ENCODE results near the gene RINL.
"Not testable (repeated sequence)": the region's sequence is repeated elsewhere in the genome, so short reads cannot be mapped to it uniquely, and the experiment has no call there.

Gene RINL

DNA sequence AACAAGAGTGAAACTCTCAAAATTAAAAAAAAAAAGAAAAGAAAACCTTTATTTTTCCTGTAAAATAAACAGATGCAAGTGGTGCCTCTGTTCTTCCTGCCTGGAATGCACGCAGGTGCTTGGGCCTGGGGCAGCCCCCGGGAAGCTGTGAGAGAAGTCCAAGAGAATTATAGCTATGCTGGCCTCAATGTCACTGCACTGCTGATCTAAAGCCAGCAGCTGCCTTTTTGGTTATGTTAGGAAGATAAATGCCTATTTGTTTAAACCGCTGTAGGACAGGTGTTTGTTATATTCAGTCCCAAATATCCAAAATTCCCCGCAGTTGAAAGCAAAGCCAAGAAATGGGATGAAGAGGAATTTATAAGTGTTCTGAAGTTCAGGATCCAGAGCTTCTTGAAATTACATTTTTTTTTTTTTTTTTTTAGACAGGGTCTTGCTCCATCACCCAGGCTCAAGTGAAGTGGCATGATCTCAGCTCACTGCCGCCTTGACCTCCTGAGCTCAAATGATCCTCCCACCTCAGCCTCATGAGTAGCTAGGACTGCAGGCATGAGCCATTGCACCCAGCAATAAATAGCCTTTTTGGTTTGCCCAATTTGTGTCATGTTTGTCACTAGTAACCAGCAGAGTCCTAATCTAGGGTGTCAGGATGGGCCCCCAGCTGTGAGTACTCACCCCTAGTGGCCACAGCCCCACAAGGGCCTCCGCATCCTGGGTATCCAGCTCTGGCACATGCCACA, 2.2 kb downstream of the RINL start:
- no peak for TF ChIP-seq CTCF (IDR thresholded peaks at IDR 0.05)
- DNase-seq: no peak
- Mint-ChIP-seq H3K27me3 (ENCODE audit: low read depth, poor library complexity) (peaks cover 6% of the 10 kb centered on the region), H3K9me3 (no peaks in the 10 kb centered on the region), H3K4me1 (peaks cover 52% of the 10 kb centered on the region), H3K4me3 (no peak overlapping the region), H3K36me3 (ENCODE audit: low read depth) (no peaks in the 10 kb centered on the region), H3K27ac (peak overlapping the region; percentile 79)

DNA sequence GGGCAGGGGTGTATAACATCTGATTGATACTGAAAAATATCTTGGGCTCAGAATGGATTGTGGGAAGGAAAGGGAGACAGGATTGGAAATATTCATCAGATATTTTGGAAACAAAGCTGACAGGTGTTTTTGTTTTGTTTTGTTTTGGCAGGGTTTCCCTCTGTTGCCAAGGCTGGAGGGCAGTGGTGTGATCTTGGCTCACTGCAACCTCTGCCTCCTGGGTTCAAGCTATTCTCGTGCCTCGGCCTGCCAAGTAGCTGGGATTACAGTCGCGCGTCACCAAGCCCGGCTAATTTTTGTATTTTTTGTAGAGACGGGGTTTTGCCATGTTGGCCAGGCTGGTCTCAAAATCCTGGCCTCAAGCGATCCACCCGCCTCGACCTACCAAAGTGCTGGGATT, 4.7 kb downstream of the RINL start:
- H3K4me1 Mint-ChIP-seq: peaks cover 49% of the 10 kb centered on the region
- peak overlapping the region; percentile 2 for H3K27ac Mint-ChIP-seq

DNA sequence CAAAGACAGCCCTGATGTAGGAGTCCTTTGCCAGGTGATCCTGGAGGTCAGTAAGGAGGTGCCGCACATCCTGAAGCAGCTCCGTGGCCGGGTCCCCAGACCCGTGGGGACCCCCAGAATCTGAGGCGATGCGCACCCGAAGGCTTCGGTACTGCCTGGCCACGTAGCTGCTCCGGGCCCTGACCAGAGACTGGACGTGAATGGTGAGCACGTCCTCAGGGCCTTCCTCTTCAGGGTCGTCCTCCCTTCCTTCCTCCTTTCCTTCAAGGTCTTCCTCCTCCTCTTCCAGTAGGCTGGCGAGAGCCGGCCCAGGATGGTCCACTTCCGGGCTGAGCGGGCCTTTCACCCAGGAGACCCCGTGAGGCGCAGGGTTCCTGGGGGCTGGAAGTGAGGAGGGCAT, 7.5 kb downstream of the RINL start:
- peaks cover 17% of the 10 kb centered on the region for H3K27me3 Mint-ChIP-seq (ENCODE audit: low read depth, poor library complexity)
- H3K27ac Mint-ChIP-seq: no peak overlapping the region
- H3K9me3 Mint-ChIP-seq: no peaks in the 10 kb centered on the region
- no peak overlapping the region for H3K4me3 Mint-ChIP-seq
- H3K4me1 Mint-ChIP-seq: peaks cover 31% of the 10 kb centered on the region
- no peak for DNase-seq
- no peaks in the 10 kb centered on the region for H3K36me3 Mint-ChIP-seq (ENCODE audit: low read depth)
- TF ChIP-seq CTCF (IDR thresholded peaks at IDR 0.05): no peak

More for the DNA sequence above, 4.7 kb downstream of the RINL start:
- not testable (repeated sequence) for H3K9me3 Mint-ChIP-seq; H3K36me3 Mint-ChIP-seq (ENCODE audit: low read depth); DNase-seq; H3K4me3 Mint-ChIP-seq
- peaks cover 13% of the 10 kb centered on the region for H3K27me3 Mint-ChIP-seq (ENCODE audit: low read depth, poor library complexity)

GRCh38 chr19:38869836-38870607, 8.1 kb downstream of the RINL start:
- H3K4me1 Mint-ChIP-seq: peaks cover 34% of the 10 kb centered on the region
- peak; percentile 81 for DNase-seq
- no peak overlapping the region for H3K27ac Mint-ChIP-seq
- peak; percentile 57 for TF ChIP-seq CTCF (IDR thresholded peaks at IDR 0.05)
- H3K27me3 Mint-ChIP-seq (ENCODE audit: low read depth, poor library complexity): peaks cover 17% of the 10 kb centered on the region
- H3K4me3 Mint-ChIP-seq: peak overlapping the region; percentile 74
- peaks cover 4% of the 10 kb centered on the region for H3K9me3 Mint-ChIP-seq
- H3K36me3 Mint-ChIP-seq (ENCODE audit: low read depth): no peaks in the 10 kb centered on the region

- no peaks in the 10 kb centered on the region for H3K36me3 Mint-ChIP-seq (ENCODE audit: low read depth)
- no peak for DNase-seq
- H3K27me3 Mint-ChIP-seq (ENCODE audit: low read depth, poor library complexity): peaks cover 17% of the 10 kb centered on the region
- peak overlapping the region; percentile 74 for H3K4me3 Mint-ChIP-seq
- TF ChIP-seq CTCF (IDR thresholded peaks at IDR 0.05): no peak
- H3K4me1 Mint-ChIP-seq: peaks cover 35% of the 10 kb centered on the region
- peaks cover 5% of the 10 kb centered on the region for H3K9me3 Mint-ChIP-seq
- H3K27ac Mint-ChIP-seq: no peak overlapping the region
Measured at GRCh38 chr19:38869160-38869835, 8.8 kb downstream of the RINL start.

- no peak overlapping the region for H3K27ac Mint-ChIP-seq
- H3K4me3 Mint-ChIP-seq: no peak overlapping the region
- no peak for TF ChIP-seq CTCF (IDR thresholded peaks at IDR 0.05)
- H3K36me3 Mint-ChIP-seq (ENCODE audit: low read depth): no peaks in the 10 kb centered on the region
- peaks cover 35% of the 10 kb centered on the region for H3K4me1 Mint-ChIP-seq
- H3K9me3 Mint-ChIP-seq: peaks cover 5% of the 10 kb centered on the region
- DNase-seq: no peak
- H3K27me3 Mint-ChIP-seq (ENCODE audit: low read depth, poor library complexity): peaks cover 17% of the 10 kb centered on the region
Measured at GRCh38 chr19:38868551-38868950, 9.5 kb downstream of the RINL start.
